GM21367 (cell line): ENCODE measurements around the gene FAM227B.
"Not testable (repeated sequence)": the region's sequence is repeated elsewhere in the genome, so short reads cannot be mapped to it uniquely, and the experiment has no call there.

Source experiments
- ATAC-seq: cut with Tn5 transposase; IDR thresholded peaks from one replicate; pipeline ENCODE4 v1.9.1; 2021; ENCODE audit not compliant: unreplicated experiment

FAM227B gene

GRCh38 chr15:49501586-49501985 lies 119.0 kb downstream of the FAM227B start:
- no peak for ATAC-seq

- no peak for ATAC-seq
Measured at GRCh38 chr15:49495993-49496753, 124.4 kb downstream of the FAM227B start.

GRCh38 chr15:49494842-49495241 lies 125.8 kb downstream of the FAM227B start:
- ATAC-seq: no peak

- no peak for ATAC-seq
Measured at GRCh38 chr15:49492830-49493229, 127.8 kb downstream of the FAM227B start.

- ATAC-seq: no peak
Measured at GRCh38 chr15:49492151-49492550, 128.5 kb downstream of the FAM227B start.

GRCh38 chr15:49490966-49491365 lies 129.7 kb downstream of the FAM227B start:
- ATAC-seq: no peak

GRCh38 chr15:49485401-49485800 lies 135.2 kb downstream of the FAM227B start:
- ATAC-seq: not testable (repeated sequence)

- not testable (repeated sequence) for ATAC-seq
Measured at GRCh38 chr15:49478982-49479381, 141.6 kb downstream of the FAM227B start.

GRCh38 chr15:49478021-49478420 lies 142.6 kb downstream of the FAM227B start:
- ATAC-seq: not testable (repeated sequence)

GRCh38 chr15:49473031-49473430 lies 147.6 kb downstream of the FAM227B start:
- no peak for ATAC-seq

GRCh38 chr15:49472338-49472737 lies 148.3 kb downstream of the FAM227B start:
- no peak for ATAC-seq

GRCh38 chr15:49471733-49472132 lies 148.9 kb downstream of the FAM227B start:
- peak; percentile 78 for ATAC-seq

GRCh38 chr15:49471248-49471647 lies 149.4 kb downstream of the FAM227B start:
- not testable (repeated sequence) for ATAC-seq

- ATAC-seq: no peak
Measured at GRCh38 chr15:49468481-49468839, 152.2 kb downstream of the FAM227B start.

GRCh38 chr15:49467746-49468480 lies 152.7 kb downstream of the FAM227B start:
- ATAC-seq: no peak

- no peak for ATAC-seq
Measured at GRCh38 chr15:49466119-49466518, 154.5 kb downstream of the FAM227B start.

GRCh38 chr15:49464522-49464921 lies 156.1 kb downstream of the FAM227B start:
- ATAC-seq: no peak

- ATAC-seq: no peak
Measured at GRCh38 chr15:49462232-49462844, 158.3 kb downstream of the FAM227B start.

- ATAC-seq: no peak
Measured at GRCh38 chr15:49460411-49460941, 160.1 kb downstream of the FAM227B start.

GRCh38 chr15:49458145-49458544 lies 162.5 kb downstream of the FAM227B start:
- no peak for ATAC-seq

- no peak for ATAC-seq
Measured at GRCh38 chr15:49456166-49456565, 164.5 kb downstream of the FAM227B start.

GRCh38 chr15:49452595-49452994 lies 168.0 kb downstream of the FAM227B start:
- no peak for ATAC-seq
